ENCODE data around the gene ANO3. TPM values are rescaled to one million over a fixed set of nuclear protein-coding genes. Genes with fewer than 3 reads are reported as not detected.

The ANO3 gene
- total RNA-seq, 4 donors from 2014 or later: 1.6 to 1.8 TPM; not detected in 2

DNA sequence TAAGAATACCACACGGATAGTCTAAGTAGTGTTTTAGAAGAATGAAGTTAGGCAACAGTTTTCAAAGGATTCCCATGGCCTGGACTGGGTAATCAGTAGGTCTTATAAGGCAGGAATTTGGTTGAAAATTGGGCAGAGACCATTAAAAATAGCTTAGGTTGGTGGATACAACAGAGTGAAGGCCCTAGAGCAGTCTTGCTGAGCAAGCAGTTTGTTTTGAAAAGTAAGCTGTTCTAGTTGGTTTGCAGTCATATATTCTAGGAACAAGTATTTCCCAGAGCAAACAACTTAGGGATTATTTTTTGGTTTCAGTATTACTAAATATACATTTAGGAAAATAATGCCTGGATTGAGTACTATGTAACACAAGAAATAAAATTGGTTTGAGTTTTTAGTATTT lies 175.3 kb downstream of the ANO3 start:
- no peaks in the 10 kb centered on the region for H3K27me3 ChIP-seq
- H3K9me3 ChIP-seq: no peaks in the 10 kb centered on the region
- no peak for DNase-seq
- no peak overlapping the region for H3K4me3 ChIP-seq
- TF ChIP-seq, protein P1, sequence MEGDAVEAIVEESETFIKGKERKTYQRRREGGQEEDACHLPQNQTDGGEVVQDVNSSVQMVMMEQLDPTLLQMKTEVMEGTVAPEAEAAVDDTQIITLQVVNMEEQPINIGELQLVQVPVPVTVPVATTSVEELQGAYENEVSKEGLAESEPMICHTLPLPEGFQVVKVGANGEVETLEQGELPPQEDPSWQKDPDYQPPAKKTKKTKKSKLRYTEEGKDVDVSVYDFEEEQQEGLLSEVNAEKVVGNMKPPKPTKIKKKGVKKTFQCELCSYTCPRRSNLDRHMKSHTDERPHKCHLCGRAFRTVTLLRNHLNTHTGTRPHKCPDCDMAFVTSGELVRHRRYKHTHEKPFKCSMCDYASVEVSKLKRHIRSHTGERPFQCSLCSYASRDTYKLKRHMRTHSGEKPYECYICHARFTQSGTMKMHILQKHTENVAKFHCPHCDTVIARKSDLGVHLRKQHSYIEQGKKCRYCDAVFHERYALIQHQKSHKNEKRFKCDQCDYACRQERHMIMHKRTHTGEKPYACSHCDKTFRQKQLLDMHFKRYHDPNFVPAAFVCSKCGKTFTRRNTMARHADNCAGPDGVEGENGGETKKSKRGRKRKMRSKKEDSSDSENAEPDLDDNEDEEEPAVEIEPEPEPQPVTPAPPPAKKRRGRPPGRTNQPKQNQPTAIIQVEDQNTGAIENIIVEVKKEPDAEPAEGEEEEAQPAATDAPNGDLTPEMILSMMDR (IDR thresholded peaks at IDR 0.05): no peak
- TF ChIP-seq POLR2A (IDR thresholded peaks at IDR 0.05): no peak
- H3K36me3 ChIP-seq: no peaks in the 10 kb centered on the region
- intact Hi-C loops (cut with DNase I; ENCODE audit: low total_unique reads): no loop called here
- H3K4me1 ChIP-seq: no peaks in the 10 kb centered on the region
- H3K27ac ChIP-seq: no peak overlapping the region

DNA sequence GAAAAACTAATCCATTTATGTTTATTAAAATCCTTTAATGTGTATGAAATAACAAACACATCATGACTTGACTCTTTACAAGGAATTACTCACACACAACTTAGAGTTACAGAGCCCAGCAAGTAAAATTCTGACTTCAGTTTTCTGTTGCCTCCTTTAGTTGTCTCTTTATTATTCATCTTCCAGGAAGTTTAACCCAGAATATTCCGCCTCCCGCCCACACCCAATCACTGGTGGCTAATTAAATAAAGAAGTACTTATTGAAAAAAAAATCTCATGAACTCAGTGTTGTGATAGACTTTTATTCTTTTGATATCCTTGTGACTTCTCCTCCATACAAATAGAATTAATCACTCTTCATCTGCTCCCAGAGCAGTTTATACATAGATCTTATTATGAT lies 178.2 kb downstream of the ANO3 start:
- Histone ChIP-seq H3K9me3 (no peaks in the 10 kb centered on the region), H3K27ac (no peak overlapping the region), H3K27me3 (no peaks in the 10 kb centered on the region), H3K4me3 (no peak overlapping the region), H3K4me1 (no peaks in the 10 kb centered on the region), H3K36me3 (no peaks in the 10 kb centered on the region)
- TF ChIP-seq POLR2A (IDR thresholded peaks at IDR 0.05): no peak
- TF ChIP-seq, protein P1 (IDR thresholded peaks at IDR 0.05): no peak
- intact Hi-C loops (cut with DNase I; ENCODE audit: low total_unique reads): loop anchor here (5.0 kb wide), 1 partner anchor 1787 kb away; no protein-coding TSS in a partner anchor
- no peak for DNase-seq

DNA sequence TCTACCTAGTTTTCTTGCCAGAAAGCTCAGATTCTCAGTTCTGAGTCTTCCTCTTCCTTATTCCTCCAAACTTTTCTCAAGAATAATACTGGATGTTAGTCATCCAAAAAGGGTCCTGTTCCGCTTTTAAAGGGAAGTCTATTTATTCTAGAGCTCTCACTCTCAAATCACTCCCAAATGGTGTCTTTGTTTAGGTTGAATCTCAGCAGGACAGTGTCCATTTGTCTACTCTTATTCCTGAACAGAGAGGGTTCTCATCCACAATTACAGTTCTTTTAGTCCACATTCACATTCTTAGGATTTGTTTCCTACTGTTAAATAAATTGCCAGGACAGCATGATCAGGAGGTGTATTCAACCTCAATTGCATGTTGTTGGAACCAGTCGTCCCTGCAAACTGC lies 178.8 kb downstream of the ANO3 start:
- Histone ChIP-seq H3K27me3 (no peaks in the 10 kb centered on the region), H3K4me1 (no peaks in the 10 kb centered on the region), H3K9me3 (no peaks in the 10 kb centered on the region), H3K36me3 (no peaks in the 10 kb centered on the region), H3K4me3 (no peak overlapping the region), H3K27ac (no peak overlapping the region)
- intact Hi-C loops (cut with DNase I; ENCODE audit: low total_unique reads): loop anchor here (5.0 kb wide), 1 partner anchor 1787 kb away; no protein-coding TSS in a partner anchor
- DNase-seq: no peak
- TF ChIP-seq, protein P1 (IDR thresholded peaks at IDR 0.05): no peak
- TF ChIP-seq POLR2A (IDR thresholded peaks at IDR 0.05): no peak

DNA sequence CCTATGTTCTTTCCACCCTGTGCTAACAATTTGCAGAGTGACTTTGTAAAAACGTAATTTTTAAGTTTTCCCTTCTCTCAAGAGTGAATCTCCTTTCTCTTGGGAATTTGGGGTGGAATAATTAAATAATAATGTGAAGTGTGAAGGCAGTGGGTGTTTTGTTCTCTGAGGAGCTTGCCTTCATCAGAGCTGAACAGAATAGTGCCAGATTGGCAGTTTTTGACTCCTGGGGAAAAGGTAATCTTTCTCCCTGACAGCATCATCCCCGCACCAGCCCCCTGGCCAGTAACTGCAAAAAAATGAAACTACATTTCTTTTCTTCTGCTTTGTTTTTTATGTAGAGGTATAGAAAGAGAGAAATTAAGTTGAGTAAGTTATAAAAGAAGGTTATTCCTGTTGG lies 180.3 kb downstream of the ANO3 start:
- Histone ChIP-seq H3K36me3 (no peaks in the 10 kb centered on the region), H3K9me3 (no peaks in the 10 kb centered on the region)
- no peak for DNase-seq

DNA sequence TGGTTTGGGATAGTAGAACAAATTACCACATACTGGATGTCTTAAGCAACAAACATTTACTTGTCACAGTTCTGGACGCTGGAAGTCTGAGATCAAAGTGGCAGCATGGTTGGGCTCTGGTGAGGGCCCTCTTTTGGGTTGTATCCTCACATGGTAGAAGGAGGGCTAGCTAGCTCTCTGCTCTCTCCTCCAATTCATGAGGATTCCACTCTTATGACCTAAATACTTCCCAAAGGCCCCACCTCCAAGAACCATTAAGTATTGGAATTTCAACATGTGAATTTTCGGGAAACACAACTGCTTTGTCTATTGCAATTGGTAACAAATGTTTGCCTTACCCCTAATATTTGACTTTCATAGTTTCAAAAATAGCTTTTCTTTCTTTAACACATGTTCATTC lies 187.5 kb downstream of the ANO3 start:
- Histone ChIP-seq H3K4me3 (no peak overlapping the region), H3K36me3 (no peaks in the 10 kb centered on the region), H3K4me1 (no peaks in the 10 kb centered on the region), H3K9me3 (no peaks in the 10 kb centered on the region), H3K27ac (no peak overlapping the region), H3K27me3 (no peaks in the 10 kb centered on the region)
- TF ChIP-seq POLR2A (IDR thresholded peaks at IDR 0.05): no peak
- TF ChIP-seq, protein P1 (IDR thresholded peaks at IDR 0.05): no peak
- no peak for DNase-seq
- intact Hi-C loops (cut with DNase I; ENCODE audit: low total_unique reads): no loop called here

More for the DNA sequence above, 180.3 kb downstream of the ANO3 start:
- intact Hi-C loops (cut with DNase I; ENCODE audit: low total_unique reads): loop anchor here (5.0 kb wide), 1 partner anchor 1785 kb away; no protein-coding TSS in a partner anchor
- H3K4me1 ChIP-seq: no peaks in the 10 kb centered on the region
- H3K4me3 ChIP-seq: no peak overlapping the region
- H3K27me3 ChIP-seq: no peaks in the 10 kb centered on the region
- no peak overlapping the region for H3K27ac ChIP-seq
- TF ChIP-seq, protein P1 (IDR thresholded peaks at IDR 0.05): no peak
- TF ChIP-seq POLR2A (IDR thresholded peaks at IDR 0.05): no peak

All from uterus (tissue), 4 donors.